Central memory CD8-positive, alpha-beta T cell (primary cell): ENCODE measurements around the gene FAM9C.
A peak's percentile ranks its signal among the peaks of the same experiment; 100 is the strongest.

ENCODE experiments used
- ATAC-seq: fragments of 150-1000 bp; cut with Tn5 transposase; replicated peaks from 2 replicates; pipeline ENCODE4 v1.10.0; 2022; ENCODE audit warnings: mild to moderate bottlenecking, moderate FRiP score, moderate number of reproducible peaks; ENCODE audit not compliant: poor library complexity, severe bottlenecking; ENCODE audit errors: extremely low read depth
- DNase-seq, 2 donors: peaks; one replicate each; pipeline ENCODE4 v3.0.0; 2021; ENCODE audit warnings: low spot score in 2 of 2
- H3K27ac Mint-ChIP-seq: one replicate; pipeline ENCODE4 v1.8.0; 2022; ENCODE audit warnings: low read depth, mild to moderate bottlenecking, moderate library complexity, mixed read lengths
- H3K27me3 Mint-ChIP-seq: one replicate; pipeline ENCODE4 v1.8.0; 2022; ENCODE audit warnings: mixed read lengths
- H3K36me3 Mint-ChIP-seq: one replicate; pipeline ENCODE4 v1.8.0; 2022; ENCODE audit warnings: mild to moderate bottlenecking, moderate library complexity, mixed read lengths; ENCODE audit not compliant: insufficient read depth
- H3K4me1 Mint-ChIP-seq: one replicate; pipeline ENCODE4 v1.8.0; 2022; ENCODE audit warnings: mixed read lengths
- H3K4me3 Mint-ChIP-seq: one replicate; pipeline ENCODE4 v1.8.0; 2022; ENCODE audit warnings: mild to moderate bottlenecking, moderate library complexity, mixed read lengths
- H3K9me3 Mint-ChIP-seq: one replicate; pipeline ENCODE4 v1.8.0; 2022; ENCODE audit warnings: mixed read lengths

Gene FAM9C

DNA sequence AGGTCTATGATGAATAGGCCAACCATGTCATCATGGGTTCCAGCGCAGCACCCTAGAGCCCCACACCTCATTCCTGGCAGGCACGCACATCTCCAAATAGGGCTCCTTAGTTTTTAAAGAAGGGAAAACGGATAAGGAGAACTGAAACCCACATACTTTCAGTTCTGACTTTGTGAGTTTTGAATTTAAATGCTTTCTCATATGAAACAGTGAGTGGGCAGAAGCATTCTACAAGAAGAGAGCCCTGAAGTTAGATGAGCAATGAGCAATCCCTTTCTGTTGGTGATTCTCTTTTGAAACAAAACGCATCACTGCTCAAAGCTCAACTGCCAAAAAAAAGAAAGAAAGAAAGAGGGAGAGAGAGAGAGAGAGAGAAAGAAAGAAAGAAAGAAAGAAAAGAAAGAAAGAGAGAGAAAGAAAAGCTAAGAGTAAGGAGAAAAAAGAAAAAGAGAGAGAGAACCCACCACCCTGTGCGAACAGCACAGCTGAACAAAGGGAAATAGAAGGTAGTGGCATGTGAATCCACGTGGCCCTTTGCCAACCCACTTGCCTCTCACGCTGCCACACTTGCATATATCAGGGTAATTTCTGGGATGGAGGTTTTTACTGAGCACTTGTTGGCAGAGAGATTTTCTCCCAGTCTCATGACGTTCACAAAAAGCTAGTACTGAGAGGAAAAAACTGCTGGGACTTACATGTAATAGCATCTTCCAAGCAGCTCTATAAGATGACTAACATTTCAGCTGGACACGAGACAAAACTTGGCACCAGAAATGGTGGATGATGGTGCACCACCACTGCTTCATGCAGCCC is 38.6 kb downstream of the FAM9C start:
- ATAC-seq, result peak; percentile 67
- no peaks in the 10 kb centered on the region for H3K9me3 Mint-ChIP-seq
- H3K27me3 Mint-ChIP-seq, result no peaks in the 10 kb centered on the region
- DNase-seq, result no peak
- H3K36me3 Mint-ChIP-seq, result peaks cover 4% of the 10 kb centered on the region
- H3K27ac Mint-ChIP-seq, result peak overlapping the region; percentile 99
- peaks cover 35% of the 10 kb centered on the region for H3K4me1 Mint-ChIP-seq
- H3K4me3 Mint-ChIP-seq, result peak overlapping the region; percentile 76

DNA sequence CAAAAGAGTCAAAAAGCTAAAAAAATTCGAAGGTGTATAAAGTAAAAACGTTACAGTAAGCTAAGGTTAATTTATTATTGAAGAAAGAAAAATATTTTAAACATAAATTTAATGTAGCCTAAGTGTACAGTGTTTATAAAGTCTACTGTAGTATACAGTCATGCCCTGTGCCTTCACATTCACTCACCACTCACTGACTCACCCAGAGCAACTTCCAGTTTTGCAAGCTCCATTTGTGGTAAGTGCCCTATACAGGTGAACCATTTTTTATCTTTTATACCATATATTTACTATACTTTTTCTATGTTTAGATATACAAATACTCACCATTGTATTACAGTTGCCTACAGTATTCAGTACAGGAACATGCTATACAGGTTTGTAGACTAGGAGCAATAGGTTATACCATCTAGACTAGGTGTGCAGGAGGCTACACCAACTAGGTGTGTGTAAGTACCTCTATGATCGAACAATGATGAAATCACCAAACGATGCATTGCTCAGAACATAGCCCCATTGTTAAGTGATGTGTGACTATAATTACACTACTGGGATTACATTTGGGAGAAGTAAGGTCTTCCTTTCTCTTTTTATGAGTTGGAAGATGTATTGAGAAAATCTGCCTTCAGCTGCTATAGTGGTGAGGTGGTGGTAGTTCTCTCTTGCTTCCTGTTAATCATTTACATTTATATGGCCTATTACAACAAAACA is 42.3 kb downstream of the FAM9C start:
- ATAC-seq (no peak), DNase-seq (no peak)
- Mint-ChIP-seq H3K4me3 (peak overlapping the region; percentile 23), H3K9me3 (no peaks in the 10 kb centered on the region), H3K4me1 (peaks cover 45% of the 10 kb centered on the region), H3K36me3 (peaks cover 10% of the 10 kb centered on the region), H3K27ac (peak overlapping the region; percentile 97), H3K27me3 (no peaks in the 10 kb centered on the region)

DNA sequence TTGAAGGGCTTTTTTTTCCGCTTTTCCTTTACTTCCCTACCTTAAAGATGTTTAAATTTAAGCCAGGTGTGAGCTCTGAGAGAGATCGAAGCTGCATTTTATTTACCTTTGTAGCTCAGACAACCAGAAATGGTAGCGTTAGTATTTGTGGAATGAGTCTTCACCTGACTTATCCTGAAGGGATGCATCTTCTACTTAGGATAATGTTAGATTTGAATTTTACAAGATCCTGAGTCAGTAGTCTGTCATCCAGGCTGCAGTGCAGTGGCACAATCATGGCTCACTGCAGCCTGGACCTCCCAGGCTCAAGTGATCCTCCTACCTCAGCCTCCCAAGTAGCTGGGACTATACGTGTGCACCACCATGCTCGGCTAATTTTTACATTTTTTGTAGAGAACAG is 43.3 kb downstream of the FAM9C start:
- Mint-ChIP-seq H3K9me3 (no peaks in the 10 kb centered on the region), H3K36me3 (peaks cover 10% of the 10 kb centered on the region), H3K4me1 (peaks cover 47% of the 10 kb centered on the region), H3K4me3 (no peak overlapping the region), H3K27ac (peak overlapping the region; percentile 97), H3K27me3 (no peaks in the 10 kb centered on the region)
- ATAC-seq, result no peak
- DNase-seq, result no peak

DNA sequence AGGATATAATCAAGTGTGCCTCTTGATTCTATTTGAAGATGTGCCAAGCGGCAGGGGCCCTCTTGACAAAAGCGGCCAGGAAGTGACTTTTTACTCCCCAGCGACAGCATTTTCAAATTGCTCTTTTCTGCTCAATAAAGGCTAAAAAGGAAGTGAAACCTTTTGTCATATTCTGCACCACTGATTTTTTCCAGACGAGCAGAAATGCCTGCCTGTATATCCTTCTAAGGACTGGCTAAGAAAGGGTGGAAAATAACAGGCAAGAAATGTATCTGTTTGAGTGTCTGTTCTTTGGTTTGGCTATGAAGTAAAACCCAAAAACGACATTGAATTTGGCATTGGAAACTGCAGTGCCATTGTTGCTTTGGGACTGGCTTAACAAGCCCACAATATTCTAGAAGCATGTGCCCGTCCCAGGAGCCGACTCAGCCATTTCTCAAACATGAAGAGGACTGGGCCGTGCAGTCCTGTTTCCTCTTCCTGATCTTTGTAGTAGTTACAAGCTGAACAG is 44.1 kb downstream of the FAM9C start:
- ATAC-seq, result peak; percentile 53
- Mint-ChIP-seq H3K4me3 (peak overlapping the region; percentile 57), H3K36me3 (peaks cover 10% of the 10 kb centered on the region), H3K27ac (peak overlapping the region; percentile 97), H3K27me3 (no peaks in the 10 kb centered on the region), H3K4me1 (peaks cover 43% of the 10 kb centered on the region), H3K9me3 (no peaks in the 10 kb centered on the region)
- DNase-seq, result no peak

DNA sequence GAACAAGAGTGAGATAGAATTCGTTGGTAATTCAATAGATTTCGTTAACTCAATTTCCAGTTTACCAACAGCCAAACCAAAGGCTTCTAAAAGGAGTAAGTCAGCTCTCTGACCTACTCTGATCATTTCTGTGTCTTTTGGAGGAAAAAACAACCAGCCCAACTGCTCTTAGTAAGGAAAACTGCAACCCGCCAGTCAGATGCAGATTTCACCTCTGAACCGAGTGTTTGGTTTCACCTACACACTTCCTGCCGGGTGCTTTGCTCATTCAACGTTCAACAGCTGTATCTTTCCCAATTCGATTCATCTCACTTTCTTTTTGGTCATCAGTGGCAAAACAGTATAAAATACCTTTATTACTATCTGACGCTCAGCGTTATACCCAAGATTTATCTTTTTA is 45.0 kb downstream of the FAM9C start:
- DNase-seq (no peak), ATAC-seq (peak; percentile 75)
- H3K27me3 Mint-ChIP-seq, result no peaks in the 10 kb centered on the region
- no peaks in the 10 kb centered on the region for H3K9me3 Mint-ChIP-seq
- H3K27ac Mint-ChIP-seq, result peak overlapping the region; percentile 97
- peak overlapping the region; percentile 57 for H3K4me3 Mint-ChIP-seq
- peaks cover 35% of the 10 kb centered on the region for H3K4me1 Mint-ChIP-seq
- H3K36me3 Mint-ChIP-seq, result peaks cover 10% of the 10 kb centered on the region

DNA sequence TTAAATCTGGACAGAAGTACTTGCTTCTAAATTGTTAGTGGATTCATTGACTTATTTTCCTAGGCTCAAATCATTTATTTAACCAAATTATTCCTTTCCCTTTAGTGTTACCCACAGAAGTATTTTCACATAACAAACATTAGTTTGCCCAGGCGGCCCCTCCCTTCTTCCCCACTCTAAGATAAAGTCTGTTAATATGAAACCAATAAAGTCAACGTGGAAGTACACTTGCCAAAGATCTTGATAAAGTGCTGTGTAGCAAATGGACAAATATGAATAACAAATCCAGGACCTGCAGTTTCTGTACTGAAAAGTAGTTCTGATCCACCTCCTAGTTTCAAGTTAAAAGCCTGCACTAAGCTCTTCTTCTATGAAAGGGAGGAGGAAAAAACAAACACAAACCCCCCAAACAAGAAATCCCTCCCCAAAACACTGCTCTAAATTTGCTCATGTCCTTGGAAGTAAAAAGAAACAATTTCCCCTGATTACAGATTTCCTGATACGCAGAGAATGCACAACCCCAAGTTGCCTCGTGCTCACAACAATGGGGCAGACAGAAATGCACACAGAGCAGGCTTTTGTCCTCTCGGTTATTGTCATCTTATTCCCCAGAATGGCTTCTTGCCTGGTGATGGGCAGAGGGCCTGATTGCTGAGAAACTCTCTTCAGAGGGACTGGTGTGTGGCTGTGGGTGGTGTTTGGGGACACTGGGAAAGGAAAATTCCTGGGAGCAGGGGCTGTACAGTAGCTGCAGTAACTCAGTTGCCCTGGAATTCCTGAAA is 46.3 kb downstream of the FAM9C start:
- H3K4me3 Mint-ChIP-seq, result peak overlapping the region; percentile 47
- no peaks in the 10 kb centered on the region for H3K9me3 Mint-ChIP-seq
- ATAC-seq (no peak), DNase-seq (no peak)
- H3K4me1 Mint-ChIP-seq, result peaks cover 34% of the 10 kb centered on the region
- H3K27ac Mint-ChIP-seq, result peak overlapping the region; percentile 87
- H3K36me3 Mint-ChIP-seq, result peaks cover 9% of the 10 kb centered on the region
- H3K27me3 Mint-ChIP-seq, result no peaks in the 10 kb centered on the region

DNA sequence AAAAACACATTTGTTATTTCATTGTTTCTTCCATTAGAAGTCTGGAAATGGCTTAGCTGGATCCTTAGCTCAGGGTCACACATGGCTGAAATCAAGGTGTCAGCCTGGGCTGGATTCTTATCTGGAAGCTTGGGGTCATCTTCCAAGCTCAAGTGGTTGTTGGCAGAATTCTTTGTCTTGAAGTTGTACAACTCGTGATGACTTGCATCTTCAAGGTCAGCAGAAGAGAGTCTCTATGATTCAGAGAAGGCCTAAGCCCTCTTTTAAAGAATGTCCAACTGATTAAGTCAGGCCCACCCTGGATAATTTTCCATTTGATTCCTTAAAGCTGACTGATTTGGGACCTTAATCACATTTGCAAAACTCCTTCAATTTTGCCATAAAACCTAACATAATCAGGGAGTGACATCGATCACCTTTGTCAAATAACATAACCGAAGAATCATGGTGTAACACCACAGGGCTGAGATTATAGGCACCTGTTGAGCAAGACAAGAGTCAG is 47.4 kb downstream of the FAM9C start:
- DNase-seq (no peak), ATAC-seq (no peak)
- Mint-ChIP-seq H3K9me3 (no peaks in the 10 kb centered on the region), H3K4me1 (peaks cover 34% of the 10 kb centered on the region), H3K27me3 (no peaks in the 10 kb centered on the region), H3K36me3 (peaks cover 9% of the 10 kb centered on the region), H3K27ac (peak overlapping the region; percentile 87), H3K4me3 (no peak overlapping the region)

DNA sequence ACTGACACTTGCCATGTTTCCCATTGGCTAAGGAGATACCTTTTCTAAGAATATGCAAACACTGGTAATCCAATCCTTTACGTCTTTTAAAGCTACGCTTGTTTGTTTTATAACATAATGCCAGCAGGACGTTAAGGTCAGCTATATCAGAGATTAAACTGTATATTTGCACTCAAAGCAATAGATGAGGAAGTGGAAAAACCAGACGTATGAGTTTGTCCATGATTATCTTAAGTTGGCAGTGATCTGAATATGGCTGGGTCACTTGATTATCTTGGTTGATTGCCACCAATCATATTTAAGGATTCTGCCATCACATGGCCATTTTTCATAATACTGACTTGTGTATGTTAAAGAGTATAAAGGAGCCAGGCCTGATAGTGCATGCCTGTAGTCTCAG is 50.1 kb downstream of the FAM9C start:
- Mint-ChIP-seq H3K9me3 (no peaks in the 10 kb centered on the region), H3K4me3 (no peak overlapping the region), H3K4me1 (peaks cover 23% of the 10 kb centered on the region), H3K27ac (no peak overlapping the region), H3K27me3 (no peaks in the 10 kb centered on the region), H3K36me3 (no peaks in the 10 kb centered on the region)
- DNase-seq, result no peak
- ATAC-seq, result no peak

DNA sequence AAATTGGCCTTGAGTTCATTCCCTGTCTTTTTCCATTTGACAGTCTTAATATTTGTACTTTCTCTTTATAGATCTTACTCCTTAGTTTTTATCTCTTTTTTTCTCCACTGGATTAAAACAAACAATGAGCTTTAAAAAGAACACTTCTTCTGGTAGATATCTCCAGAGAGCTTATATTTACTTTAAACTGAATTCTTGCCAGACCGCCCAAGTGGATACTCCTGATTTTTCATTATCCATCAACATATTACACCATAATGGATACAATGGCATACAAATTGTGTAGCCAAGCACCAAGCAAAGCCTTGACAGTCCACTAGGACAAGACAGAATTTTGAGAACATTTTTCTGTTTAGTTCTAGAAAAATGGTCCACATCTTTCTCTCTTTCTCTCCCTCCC is 50.6 kb downstream of the FAM9C start:
- H3K4me1 Mint-ChIP-seq, result peaks cover 23% of the 10 kb centered on the region
- H3K4me3 Mint-ChIP-seq, result no peak overlapping the region

DNA sequence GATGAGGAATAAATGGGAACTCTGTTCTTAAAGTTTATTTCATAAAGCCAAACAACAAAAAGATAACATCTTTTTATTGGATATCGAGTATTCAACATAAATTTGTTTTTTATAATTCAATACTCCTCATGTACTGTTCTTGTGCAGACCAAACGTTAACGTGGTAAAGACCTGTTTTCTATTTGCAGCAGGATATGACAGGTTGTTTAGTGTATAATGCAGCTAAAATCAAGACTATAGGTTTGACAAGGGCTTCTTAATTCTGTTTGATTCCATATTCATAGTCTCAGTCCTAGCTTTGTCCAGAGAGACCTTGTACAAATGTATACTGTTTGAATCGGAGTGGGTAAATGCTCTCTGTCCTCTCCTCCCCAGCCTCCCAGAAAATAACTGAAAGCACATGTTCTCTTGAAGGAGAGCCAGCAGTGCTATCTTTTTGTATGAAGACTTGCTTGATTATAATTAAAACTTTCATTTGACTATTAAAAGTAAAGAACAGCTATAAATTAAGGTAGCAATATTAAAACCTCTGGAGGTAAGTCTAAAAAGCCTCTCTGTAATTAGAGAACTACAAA is 51.8 kb downstream of the FAM9C start:
- DNase-seq (no peak), ATAC-seq (no peak)
- Mint-ChIP-seq H3K4me1 (peaks cover 11% of the 10 kb centered on the region), H3K4me3 (no peak overlapping the region), H3K27me3 (no peaks in the 10 kb centered on the region), H3K9me3 (no peaks in the 10 kb centered on the region), H3K36me3 (no peaks in the 10 kb centered on the region), H3K27ac (no peak overlapping the region)

More for the DNA sequence above, 50.6 kb downstream of the FAM9C start:
- Mint-ChIP-seq H3K36me3 (no peaks in the 10 kb centered on the region), H3K9me3 (no peaks in the 10 kb centered on the region), H3K27me3 (no peaks in the 10 kb centered on the region), H3K27ac (no peak overlapping the region)
- no peak for DNase-seq
- ATAC-seq, result no peak

DNA sequence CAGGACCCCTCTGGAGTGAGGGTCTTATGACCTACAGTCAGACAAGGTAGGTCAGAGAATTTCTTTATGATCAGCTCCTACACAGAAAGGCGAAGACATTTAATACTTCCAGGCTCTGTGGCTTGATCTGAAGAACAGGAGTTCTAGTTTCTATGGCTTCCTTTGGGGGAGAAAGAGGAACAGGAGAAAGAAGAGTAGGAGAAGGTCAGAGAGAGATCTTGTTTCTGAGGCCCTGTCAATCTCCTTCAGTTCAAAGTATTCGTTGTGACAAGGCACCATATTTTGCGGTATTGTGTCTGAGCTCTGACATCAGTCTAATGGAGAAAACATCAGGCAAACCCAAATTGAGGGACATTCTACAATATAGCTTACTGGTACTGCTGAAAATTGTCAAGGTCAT is 52.8 kb downstream of the FAM9C start:
- Mint-ChIP-seq H3K9me3 (no peaks in the 10 kb centered on the region), H3K27ac (no peak overlapping the region), H3K4me1 (peaks cover 15% of the 10 kb centered on the region), H3K27me3 (no peaks in the 10 kb centered on the region), H3K4me3 (no peak overlapping the region), H3K36me3 (peaks cover 2% of the 10 kb centered on the region)
- DNase-seq (no peak), ATAC-seq (no peak)

DNA sequence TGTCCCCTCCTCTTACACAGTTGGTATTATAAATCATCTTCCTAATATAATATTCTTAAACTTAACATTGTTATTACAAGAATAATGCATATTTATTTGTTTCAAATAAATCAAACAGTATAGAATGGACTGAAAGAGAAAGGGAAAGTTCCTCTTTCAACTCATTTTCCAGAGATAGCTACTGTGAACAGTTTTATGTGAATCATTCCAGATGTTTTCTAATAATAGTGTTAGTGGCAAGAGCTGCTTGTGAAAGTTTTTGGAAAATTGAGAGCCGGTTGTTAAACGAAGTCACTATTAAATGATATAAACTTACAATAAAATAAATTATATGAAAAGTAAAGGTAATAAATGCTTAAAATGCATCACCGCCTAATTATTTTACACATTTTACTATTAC is 55.0 kb downstream of the FAM9C start:
- Mint-ChIP-seq H3K4me3 (no peak overlapping the region), H3K9me3 (no peaks in the 10 kb centered on the region), H3K27me3 (no peaks in the 10 kb centered on the region), H3K36me3 (peaks cover 6% of the 10 kb centered on the region), H3K27ac (no peak overlapping the region), H3K4me1 (peaks cover 22% of the 10 kb centered on the region)
- DNase-seq (no peak), ATAC-seq (no peak)
